Naive thymus-derived CD4-positive, alpha-beta T cell (primary cell): ENCODE measurements around the gene MYH15. TPM values are rescaled to one million over a fixed set of nuclear protein-coding genes. Genes with fewer than 3 reads are reported as not detected.

Experiments
- ATAC-seq: fragments of 150-1000 bp; cut with Tn5 transposase; 2 replicates; pipeline ENCODE4 v1.10.0; 2021; ENCODE audit warnings: mild to moderate bottlenecking, moderate library complexity
- CTCF ChIA-PET: fragments of 350-600 bp; sonication (Branson Sonifier 250); formaldehyde crosslinking; loops from one replicate; lab custom pipeline; 2021; ENCODE audit warnings: antibody characterized with exemption; lab: Charles Lee
- POLR2A ChIA-PET: fragments of 350-600 bp; sonication (Branson Sonifier 250); formaldehyde crosslinking; loops from one replicate; lab custom pipeline; 2021; ENCODE audit warnings: antibody characterized with exemption, inconsistent platforms; lab: Charles Lee
- DNase-seq, 9 donors: peaks; one replicate each; pipeline versions ENCODE4 v3.0.0 to v3.0.0-alpha.2; 2020 to 2022; ENCODE audit warnings: mixed read lengths in 1 of 9
- H3K27ac ChIP-seq: one replicate; pipeline ENCODE4 v1.7.0; 2013; ENCODE audit warnings: mild to moderate bottlenecking, low read depth, low read length, moderate library complexity
- H3K27me3 ChIP-seq, 2 donors: one replicate each; pipeline ENCODE4 v1.7.0; 2013; ENCODE audit warnings: low read length in 2 of 2, mild to moderate bottlenecking in 2 of 2, moderate library complexity in 2 of 2; ENCODE audit not compliant: control insufficient read depth in 2 of 2, insufficient read depth in 2 of 2
- H3K36me3 ChIP-seq, 3 experiments: 1 replicate in 2 of 3; 2 replicates in 1 of 3; pipeline ENCODE4 v1.7.0; 2013; ENCODE audit warnings: low read length in 3 of 3, mild to moderate bottlenecking in 3 of 3, moderate library complexity in 1 of 3; ENCODE audit not compliant: insufficient read depth in 3 of 3, control insufficient read depth in 2 of 3
- H3K4me1 ChIP-seq, 2 donors: one replicate each; pipeline ENCODE4 v1.7.0; 2013; ENCODE audit warnings: low read length in 2 of 2, mild to moderate bottlenecking in 2 of 2, moderate library complexity in 1 of 2; ENCODE audit not compliant: control insufficient read depth in 2 of 2, insufficient read depth in 2 of 2
- H3K4me3 ChIP-seq: 2 replicates; pipeline ENCODE4 v1.7.0; 2013; ENCODE audit warnings: mild to moderate bottlenecking, low read length
- H3K9me3 ChIP-seq, 3 experiments: 1 replicate in 2 of 3; 2 replicates in 1 of 3; pipeline ENCODE4 v1.7.0; 2013; ENCODE audit warnings: low read length in 3 of 3; ENCODE audit not compliant: control insufficient read depth in 2 of 3
- H3K27ac Mint-ChIP-seq, 9 donors: one replicate each; pipeline ENCODE4 v1.8.0; 2020 to 2022; ENCODE audit warnings: mixed read lengths in 9 of 9, mild to moderate bottlenecking in 8 of 9, moderate library complexity in 5 of 9, inconsistent platforms in 2 of 9
- H3K27me3 Mint-ChIP-seq, 5 donors: one replicate each; pipeline ENCODE4 v1.8.0; 2021 to 2022; ENCODE audit warnings: mixed read lengths in 5 of 5, mild to moderate bottlenecking in 1 of 5
- H3K36me3 Mint-ChIP-seq, 5 donors: one replicate each; pipeline ENCODE4 v1.8.0; 2020 to 2022; ENCODE audit warnings: mixed read lengths in 5 of 5, mild to moderate bottlenecking in 3 of 5, inconsistent platforms in 1 of 5
- H3K4me1 Mint-ChIP-seq, 7 donors: one replicate each; pipeline ENCODE4 v1.8.0; 2020 to 2022; ENCODE audit warnings: mixed read lengths in 7 of 7, mild to moderate bottlenecking in 3 of 7, inconsistent platforms in 1 of 7
- H3K4me3 Mint-ChIP-seq, 10 donors: one replicate each; pipeline ENCODE4 v1.8.0; 2020 to 2022; ENCODE audit warnings: mild to moderate bottlenecking in 10 of 10, mixed read lengths in 10 of 10, moderate library complexity in 6 of 10, inconsistent platforms in 2 of 10
- H3K9me3 Mint-ChIP-seq, 11 donors: one replicate each; pipeline ENCODE4 v1.8.0; 2020 to 2022; ENCODE audit warnings: mixed read lengths in 11 of 11, mild to moderate bottlenecking in 4 of 11, inconsistent platforms in 1 of 11, moderate library complexity in 1 of 11
- intact Hi-C, 2 donors: fragments of 100-400 bp; cut with micrococcal nuclease; formaldehyde crosslinking; loops; one replicate each; pipeline ENCODE4 v1.15.1; 2023
- polyA plus RNA-seq, 2 donors: library from polyadenylated mRNA; unstranded; fragments of 300-500 nt; fragmentation: Illumina TruSeq; gene quantifications; one replicate each; pipeline ENCODE4 v1.2.3, GENCODE V29; 2021
- total RNA-seq, 6 experiments: library from RNA in 5 of 6; stranded (reverse) in 5 of 6; gene quantifications; 1 replicate in 5 of 6; 2 replicates in 1 of 6; pipeline ENCODE4 v1.2.3 and lab custom pipeline; 2021 to 2026

Gene MYH15
- total and polyA plus RNA-seq, 7 experiments from 2014 or later, result 0.05 to 0.29 (median 0.10) TPM; not detected in 3

- ATAC-seq (no peak), DNase-seq (no peak)
- ChIA-PET POLR2A (no interaction called here), CTCF (interaction anchor here (1.0 kb wide), 1 partner anchor 48 kb away, joined by 3 read pairs; no protein-coding TSS in a partner anchor)
- Mint-ChIP-seq H3K27me3 (peaks cover 0 to 7% (median 0%) of the 10 kb centered on the region in 5 donors), H3K4me1 (no peaks in the 10 kb centered on the region), H3K4me3 (no peak overlapping the region), H3K9me3 (peaks cover 0 to 20% (median 9%) of the 10 kb centered on the region in 11 donors), H3K36me3 (peaks cover 0 to 4% (median 2%) of the 10 kb centered on the region in 5 donors), H3K27ac (no peak overlapping the region)
- Histone ChIP-seq H3K36me3 (no peaks in the 10 kb centered on the region), H3K27ac (no peak overlapping the region), H3K4me1 (no peaks in the 10 kb centered on the region), H3K9me3 (peaks cover 0 to 7% (median 4%) of the 10 kb centered on the region in 3 experiments), H3K4me3 (no peak overlapping the region), H3K27me3 (no peaks in the 10 kb centered on the region)
- intact Hi-C loops, result no loop called here
Measured at GRCh38 chr3:108441518-108441917, 68.9 kb downstream of the MYH15 start.

DNA sequence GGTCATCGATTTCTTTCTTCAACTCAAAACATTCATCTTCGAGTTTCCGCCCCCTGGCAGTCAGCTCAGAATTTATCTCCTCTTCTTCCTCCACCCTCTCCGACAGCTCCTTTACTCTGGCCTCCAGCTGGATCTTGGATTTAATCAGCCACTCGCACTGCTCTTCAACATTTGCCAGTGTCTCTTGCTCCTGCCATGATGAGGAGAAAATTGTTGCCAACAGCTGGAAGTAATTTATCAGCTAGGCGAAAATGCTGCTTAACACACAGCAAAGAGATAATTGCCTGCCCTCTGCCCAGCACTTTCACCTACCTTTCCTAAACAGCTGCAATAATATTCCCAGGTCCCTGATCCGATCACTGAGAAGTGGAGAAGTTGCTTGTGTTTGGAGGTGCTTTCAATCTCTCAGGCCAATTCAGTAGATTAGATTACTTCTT, 69.3 kb downstream of the MYH15 start:
- no peak for ATAC-seq
- ChIA-PET CTCF (interaction anchor here (1.0 kb wide), 1 partner anchor 48 kb away, joined by 3 read pairs; no protein-coding TSS in a partner anchor), POLR2A (no interaction called here)
- H3K27me3 Mint-ChIP-seq, result peaks cover 0 to 7% (median 0%) of the 10 kb centered on the region in 5 donors
- H3K4me1 ChIP-seq, result no peaks in the 10 kb centered on the region
- no peak overlapping the region for H3K4me3 Mint-ChIP-seq
- intact Hi-C loops, result no loop called here
- H3K27ac ChIP-seq, result no peak overlapping the region
- no peak overlapping the region for H3K4me3 ChIP-seq
- H3K36me3 Mint-ChIP-seq, result peaks cover 0 to under 1% (median 0%) of the 10 kb centered on the region in 5 donors
- DNase-seq, result no peak
- no peak overlapping the region for H3K27ac Mint-ChIP-seq
- peaks cover 0 to 2% (median 0%) of the 10 kb centered on the region in 3 experiments for H3K9me3 ChIP-seq
- no peaks in the 10 kb centered on the region for H3K27me3 ChIP-seq
- H3K9me3 Mint-ChIP-seq, result peaks cover 0 to 16% (median 5%) of the 10 kb centered on the region in 11 donors
- no peaks in the 10 kb centered on the region for H3K36me3 ChIP-seq
- H3K4me1 Mint-ChIP-seq, result no peaks in the 10 kb centered on the region

GRCh38 chr3:108438542-108438941, 71.9 kb downstream of the MYH15 start:
- peaks cover 0 to 3% (median 0%) of the 10 kb centered on the region in 5 donors for H3K27me3 Mint-ChIP-seq
- no peak overlapping the region for H3K27ac ChIP-seq
- no peak overlapping the region for H3K27ac Mint-ChIP-seq
- DNase-seq (no peak), ATAC-seq (no peak)
- H3K27me3 ChIP-seq, result no peaks in the 10 kb centered on the region
- intact Hi-C loops, result no loop called here
- no peaks in the 10 kb centered on the region for H3K4me1 Mint-ChIP-seq
- no peaks in the 10 kb centered on the region for H3K36me3 ChIP-seq
- no peaks in the 10 kb centered on the region for H3K4me1 ChIP-seq
- no peaks in the 10 kb centered on the region for H3K9me3 ChIP-seq
- no peak overlapping the region for H3K4me3 ChIP-seq
- peaks cover 0 to 3% (median 2%) of the 10 kb centered on the region in 11 donors for H3K9me3 Mint-ChIP-seq
- POLR2A ChIA-PET, result no interaction called here
- no peak overlapping the region for H3K4me3 Mint-ChIP-seq
- peaks cover 0 to 2% (median 0%) of the 10 kb centered on the region in 5 donors for H3K36me3 Mint-ChIP-seq
- CTCF ChIA-PET, result interaction anchor here (1.0 kb wide), 1 partner anchor 9 kb away, joined by 4 read pairs; no protein-coding TSS in a partner anchor

- ATAC-seq (no peak), DNase-seq (no peak)
- H3K27ac Mint-ChIP-seq, result no peak overlapping the region
- Histone ChIP-seq H3K36me3 (no peaks in the 10 kb centered on the region), H3K27me3 (no peaks in the 10 kb centered on the region), H3K27ac (no peak overlapping the region), H3K4me3 (no peak overlapping the region), H3K4me1 (no peaks in the 10 kb centered on the region), H3K9me3 (no peaks in the 10 kb centered on the region)
- ChIA-PET POLR2A (interaction anchor here (0.6 kb wide), 1 partner anchor 495 kb away, joined by 6 read pairs; no protein-coding TSS in a partner anchor), CTCF (interaction anchor here (0.7 kb wide), 1 partner anchor 772 kb away, joined by 3 read pairs; no protein-coding TSS in a partner anchor)
- H3K4me1 Mint-ChIP-seq, result no peaks in the 10 kb centered on the region
- H3K36me3 Mint-ChIP-seq, result peaks cover 0 to 4% (median 0%) of the 10 kb centered on the region in 5 donors
- peaks cover 0 to 3% (median 0%) of the 10 kb centered on the region in 5 donors for H3K27me3 Mint-ChIP-seq
- no peak overlapping the region for H3K4me3 Mint-ChIP-seq
- intact Hi-C loops, result no loop called here
- H3K9me3 Mint-ChIP-seq, result peaks cover 0 to 13% (median 4%) of the 10 kb centered on the region in 11 donors
Measured at GRCh38 chr3:108437439-108437838, 73.0 kb downstream of the MYH15 start.

GRCh38 chr3:108433928-108434327, 76.5 kb downstream of the MYH15 start:
- peaks cover 0 to 3% (median 0%) of the 10 kb centered on the region in 5 donors for H3K27me3 Mint-ChIP-seq
- no peak overlapping the region for H3K27ac Mint-ChIP-seq
- Histone ChIP-seq H3K4me3 (no peak overlapping the region), H3K27ac (no peak overlapping the region), H3K27me3 (no peaks in the 10 kb centered on the region), H3K4me1 (no peaks in the 10 kb centered on the region), H3K36me3 (no peaks in the 10 kb centered on the region), H3K9me3 (no peaks in the 10 kb centered on the region)
- ChIA-PET CTCF (interaction anchor here (0.6 kb wide), 1 partner anchor 11 kb away, joined by 3 read pairs; no protein-coding TSS in a partner anchor), POLR2A (no interaction called here)
- intact Hi-C loops, result no loop called here
- DNase-seq (no peak), ATAC-seq (no peak)
- peaks cover 0 to 4% (median 0%) of the 10 kb centered on the region in 5 donors for H3K36me3 Mint-ChIP-seq
- peaks cover 0 to 13% (median 6%) of the 10 kb centered on the region in 11 donors for H3K9me3 Mint-ChIP-seq
- no peak overlapping the region for H3K4me3 Mint-ChIP-seq
- no peaks in the 10 kb centered on the region for H3K4me1 Mint-ChIP-seq

DNA sequence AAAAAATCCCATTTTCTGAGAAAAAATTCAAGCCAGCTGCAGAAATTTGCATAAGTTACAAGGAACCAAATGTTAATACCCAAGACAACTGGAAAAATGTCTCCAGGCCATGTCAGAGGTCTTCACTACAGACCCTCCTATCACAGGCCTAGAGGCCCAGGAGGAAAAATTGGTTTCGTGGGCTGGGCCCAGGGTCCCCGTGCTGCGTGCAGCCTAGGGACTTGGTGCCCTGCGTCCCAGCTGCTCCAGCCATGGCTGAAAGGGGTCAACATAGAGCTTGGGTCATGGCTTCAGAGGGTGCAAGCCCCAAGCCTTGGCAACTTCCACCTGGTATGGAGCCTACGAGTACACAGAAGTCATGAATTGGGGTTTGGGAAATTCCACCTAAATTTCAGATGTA, 78.0 kb downstream of the MYH15 start:
- POLR2A ChIA-PET, result no interaction called here
- Mint-ChIP-seq H3K4me1 (peaks cover 0 to 2% (median 0%) of the 10 kb centered on the region in 7 donors), H3K36me3 (peaks cover 0 to 4% (median 0%) of the 10 kb centered on the region in 5 donors), H3K27me3 (peaks cover 0 to 4% (median 0%) of the 10 kb centered on the region in 5 donors), H3K4me3 (no peak overlapping the region), H3K27ac (no peak overlapping the region), H3K9me3 (peaks cover 0 to 13% (median 6%) of the 10 kb centered on the region in 11 donors)
- Histone ChIP-seq H3K4me3 (no peak overlapping the region), H3K4me1 (no peaks in the 10 kb centered on the region), H3K9me3 (no peaks in the 10 kb centered on the region), H3K36me3 (no peaks in the 10 kb centered on the region), H3K27ac (no peak overlapping the region), H3K27me3 (no peaks in the 10 kb centered on the region)
- intact Hi-C loops, result no loop called here
- no peak for DNase-seq
- ATAC-seq, result no peak
- CTCF ChIA-PET, result no interaction called here

- H3K9me3 ChIP-seq, result no peaks in the 10 kb centered on the region
- ChIA-PET CTCF (no interaction called here), POLR2A (no interaction called here)
- ATAC-seq (no peak), DNase-seq (no peak)
- no peak overlapping the region for H3K4me3 Mint-ChIP-seq
- no peaks in the 10 kb centered on the region for H3K4me1 ChIP-seq
- no peak overlapping the region for H3K27ac Mint-ChIP-seq
- no peak overlapping the region for H3K4me3 ChIP-seq
- H3K36me3 ChIP-seq, result no peaks in the 10 kb centered on the region
- H3K4me1 Mint-ChIP-seq, result peaks cover 0 to 2% (median 0%) of the 10 kb centered on the region in 7 donors
- H3K36me3 Mint-ChIP-seq, result peaks cover 0 to 4% (median 0%) of the 10 kb centered on the region in 5 donors
- H3K9me3 Mint-ChIP-seq, result peaks cover 0 to 13% (median 6%) of the 10 kb centered on the region in 11 donors
- H3K27me3 Mint-ChIP-seq, result peaks cover 0 to 4% (median 0%) of the 10 kb centered on the region in 5 donors
- H3K27ac ChIP-seq, result no peak overlapping the region
- H3K27me3 ChIP-seq, result no peaks in the 10 kb centered on the region
- intact Hi-C loops, result no loop called here
Measured at GRCh38 chr3:108430540-108430939, 79.9 kb downstream of the MYH15 start.
